ENCODE results near the gene C8A.

- no peak for TF ChIP-seq CTCF (IDR thresholded peaks at IDR 0.05; ENCODE audit: insufficient read depth, low read length)
- no peak for TF ChIP-seq POLR2AphosphoS5 (IDR thresholded peaks at IDR 0.05; ENCODE audit: low read depth)
Measured at GRCh38 chr1:56953386-56953785, 98.8 kb downstream of the C8A start.
